ENCODE data around the gene NAA30. TPM values are rescaled to one million over a fixed set of nuclear protein-coding genes. Genes with fewer than 3 reads are reported as not detected.
"Not testable (repeated sequence)": the region's sequence is repeated elsewhere in the genome, so short reads cannot be mapped to it uniquely, and the experiment has no call there.

The NAA30 gene
- 27.8 TPM for total RNA-seq
- long read RNA-seq, full-length matches to known transcripts = 67 of 110 reads
- long read RNA-seq, partial matches to known transcripts = 39 of 110 reads
- long read RNA-seq, other reads (novel, unspliced or antisense) = 4 of 110 reads

- DNase-seq = peak; percentile 96
- intact Hi-C loops (cut with DNase I) = no loop called here
- ATAC-seq (ENCODE audit: poor library complexity) = peak; percentile 98
Observed at GRCh38 chr14:57390037-57390805, at the start of gene NAA30. TSS of gene NAA30 (plus strand) at chr14:57390586. CDS start at chr14:57390958, 372 bp downstream.

- DNase-seq; ATAC-seq (ENCODE audit: poor library complexity); intact Hi-C loops (cut with DNase I): not testable (repeated sequence)
Observed at GRCh38 chr14:57343545-57344297, 46.7 kb upstream of the NAA30 start.

- intact Hi-C loops (cut with DNase I) = no loop called here
Observed at GRCh38 chr14:57345106-57345505, 45.3 kb upstream of the NAA30 start.

GRCh38 chr14:57346741-57347140, 43.6 kb upstream of the NAA30 start:
- DNase-seq = no peak
- ATAC-seq (ENCODE audit: poor library complexity) = no peak
- intact Hi-C loops (cut with DNase I) = no loop called here

More at GRCh38 chr14:57345106-57345505, 45.3 kb upstream of the NAA30 start:
- ATAC-seq (ENCODE audit: poor library complexity) = no peak
- no peak for DNase-seq

- intact Hi-C loops (cut with DNase I) = no loop called here
- DNase-seq = no peak
- no peak for ATAC-seq (ENCODE audit: poor library complexity)
Observed at GRCh38 chr14:57352396-57353170, 37.8 kb upstream of the NAA30 start.

GRCh38 chr14:57355081-57355800, 35.1 kb upstream of the NAA30 start:
- no peak for ATAC-seq (ENCODE audit: poor library complexity)

GRCh38 chr14:57362361-57362760, 28.0 kb upstream of the NAA30 start:
- no peak for DNase-seq
- intact Hi-C loops (cut with DNase I) = no loop called here
- no peak for ATAC-seq (ENCODE audit: poor library complexity)

More at GRCh38 chr14:57355081-57355800, 35.1 kb upstream of the NAA30 start:
- intact Hi-C loops (cut with DNase I) = no loop called here
- DNase-seq = no peak

- ATAC-seq (ENCODE audit: poor library complexity) (no peak), DNase-seq (no peak)
- intact Hi-C loops (cut with DNase I) = no loop called here
Observed at GRCh38 chr14:57364659-57365450, 25.5 kb upstream of the NAA30 start.

GRCh38 chr14:57370187-57370586, 20.2 kb upstream of the NAA30 start:
- intact Hi-C loops (cut with DNase I); DNase-seq; ATAC-seq (ENCODE audit: poor library complexity): not testable (repeated sequence)

GRCh38 chr14:57371013-57371412, 19.4 kb upstream of the NAA30 start:
- intact Hi-C loops (cut with DNase I) = no loop called here
- ATAC-seq (ENCODE audit: poor library complexity) = no peak
- no peak for DNase-seq

GRCh38 chr14:57375156-57375555, 15.2 kb upstream of the NAA30 start:
- DNase-seq = no peak
- intact Hi-C loops (cut with DNase I) = no loop called here
- no peak for ATAC-seq (ENCODE audit: poor library complexity)

GRCh38 chr14:57378661-57379060, 11.7 kb upstream of the NAA30 start:
- intact Hi-C loops (cut with DNase I) = no loop called here
- no peak for DNase-seq
- ATAC-seq (ENCODE audit: poor library complexity) = no peak

GRCh38 chr14:57380935-57381334, 9.5 kb upstream of the NAA30 start:
- intact Hi-C loops (cut with DNase I) = no loop called here
- ATAC-seq (ENCODE audit: poor library complexity) (no peak), DNase-seq (no peak)

GRCh38 chr14:57382283-57382682, 8.1 kb upstream of the NAA30 start:
- DNase-seq (no peak), ATAC-seq (ENCODE audit: poor library complexity) (no peak)

GRCh38 chr14:57383125-57383745, 7.2 kb upstream of the NAA30 start:
- DNase-seq = no peak
- intact Hi-C loops (cut with DNase I) = no loop called here
- no peak for ATAC-seq (ENCODE audit: poor library complexity)

More at GRCh38 chr14:57382283-57382682, 8.1 kb upstream of the NAA30 start:
- intact Hi-C loops (cut with DNase I) = no loop called here

- ATAC-seq (ENCODE audit: poor library complexity) (no peak), DNase-seq (no peak)
- intact Hi-C loops (cut with DNase I) = no loop called here
Observed at GRCh38 chr14:57388067-57388466, 2.3 kb upstream of the NAA30 start.

GRCh38 chr14:57389646-57390036, 745 bp upstream of the NAA30 start:
- intact Hi-C loops (cut with DNase I) = no loop called here
- DNase-seq (no peak), ATAC-seq (ENCODE audit: poor library complexity) (no peak)
